Body of pancreas (tissue), 4 donors: ENCODE results near the gene DRP2.

ENCODE experiments used
- CTCF ChIP-seq, 7 experiments: fragments of 450-650 bp in 4 of 7; fragments of 200-600 bp in 3 of 7; sonication (generic) in 3 of 7; IDR thresholded peaks; one replicate each; pipeline ENCODE4 v1.5.1; 2016 to 2019; ENCODE audit warnings: antibody characterized with exemption in 7 of 7
- POLR2A ChIP-seq, 3 donors: fragments of 450-650 bp; IDR thresholded peaks; one replicate each; pipeline ENCODE4 v1.6.1; 2016; ENCODE audit warnings: antibody characterized with exemption in 3 of 3, mild to moderate bottlenecking in 2 of 3

GRCh38 chrX:101276238-101276637 is 56.7 kb downstream of the DRP2 start:
- no peak for TF ChIP-seq CTCF (IDR thresholded peaks at IDR 0.05)
- TF ChIP-seq POLR2A (IDR thresholded peaks at IDR 0.05) = no peak
